Islet precursor cell (in vitro differentiated cells): ENCODE measurements around the gene DYSF.
"Not testable (repeated sequence)": the region's sequence is repeated elsewhere in the genome, so short reads cannot be mapped to it uniquely, and the experiment has no call there.

Experiments used
- DNase-seq: peaks from one replicate; pipeline ENCODE4 v3.0.0-alpha.2; 2018

Gene DYSF

GRCh38 chr2:71619230-71619741 lies 165.9 kb downstream of the DYSF start:
- peak; percentile 44 for DNase-seq

GRCh38 chr2:71620116-71620515 lies 166.8 kb downstream of the DYSF start:
- peak; percentile 43 for DNase-seq

GRCh38 chr2:71620851-71621251 lies 167.5 kb downstream of the DYSF start:
- peak; percentile 44 for DNase-seq

GRCh38 chr2:71629273-71629672 lies 175.9 kb downstream of the DYSF start:
- no peak for DNase-seq

- no peak for DNase-seq
Observed at GRCh38 chr2:71629771-71630453, 176.6 kb downstream of the DYSF start.

GRCh38 chr2:71630454-71631328 lies 177.3 kb downstream of the DYSF start:
- DNase-seq, result no peak

GRCh38 chr2:71631411-71631931 lies 178.1 kb downstream of the DYSF start:
- DNase-seq, result peak; percentile 39

GRCh38 chr2:71633086-71633485 lies 179.7 kb downstream of the DYSF start:
- DNase-seq, result no peak

- no peak for DNase-seq
Observed at GRCh38 chr2:71634567-71634966, 181.2 kb downstream of the DYSF start.

GRCh38 chr2:71635798-71636197 lies 182.4 kb downstream of the DYSF start:
- DNase-seq, result no peak

GRCh38 chr2:71637168-71637567 lies 183.8 kb downstream of the DYSF start:
- no peak for DNase-seq

- no peak for DNase-seq
Observed at GRCh38 chr2:71637736-71638135, 184.4 kb downstream of the DYSF start.

GRCh38 chr2:71639735-71640134 lies 186.4 kb downstream of the DYSF start:
- no peak for DNase-seq

GRCh38 chr2:71640489-71640888 lies 187.1 kb downstream of the DYSF start:
- DNase-seq, result no peak

- peak; percentile 87 for DNase-seq
Observed at GRCh38 chr2:71643674-71644357, 190.5 kb downstream of the DYSF start.

GRCh38 chr2:71646028-71646427 lies 192.7 kb downstream of the DYSF start:
- DNase-seq, result no peak

- no peak for DNase-seq
Observed at GRCh38 chr2:71647356-71647755, 194.0 kb downstream of the DYSF start.

- no peak for DNase-seq
Observed at GRCh38 chr2:71655498-71655897, 202.1 kb downstream of the DYSF start.

GRCh38 chr2:71658256-71658655 lies 204.9 kb downstream of the DYSF start:
- DNase-seq, result not testable (repeated sequence)

- DNase-seq, result no peak
Observed at GRCh38 chr2:71658771-71659170, 205.4 kb downstream of the DYSF start.

GRCh38 chr2:71659868-71660518 lies 206.6 kb downstream of the DYSF start:
- no peak for DNase-seq

- no peak for DNase-seq
Observed at GRCh38 chr2:71661782-71662181, 208.4 kb downstream of the DYSF start.
